ENCODE measurements around the gene DLL1.

DNA sequence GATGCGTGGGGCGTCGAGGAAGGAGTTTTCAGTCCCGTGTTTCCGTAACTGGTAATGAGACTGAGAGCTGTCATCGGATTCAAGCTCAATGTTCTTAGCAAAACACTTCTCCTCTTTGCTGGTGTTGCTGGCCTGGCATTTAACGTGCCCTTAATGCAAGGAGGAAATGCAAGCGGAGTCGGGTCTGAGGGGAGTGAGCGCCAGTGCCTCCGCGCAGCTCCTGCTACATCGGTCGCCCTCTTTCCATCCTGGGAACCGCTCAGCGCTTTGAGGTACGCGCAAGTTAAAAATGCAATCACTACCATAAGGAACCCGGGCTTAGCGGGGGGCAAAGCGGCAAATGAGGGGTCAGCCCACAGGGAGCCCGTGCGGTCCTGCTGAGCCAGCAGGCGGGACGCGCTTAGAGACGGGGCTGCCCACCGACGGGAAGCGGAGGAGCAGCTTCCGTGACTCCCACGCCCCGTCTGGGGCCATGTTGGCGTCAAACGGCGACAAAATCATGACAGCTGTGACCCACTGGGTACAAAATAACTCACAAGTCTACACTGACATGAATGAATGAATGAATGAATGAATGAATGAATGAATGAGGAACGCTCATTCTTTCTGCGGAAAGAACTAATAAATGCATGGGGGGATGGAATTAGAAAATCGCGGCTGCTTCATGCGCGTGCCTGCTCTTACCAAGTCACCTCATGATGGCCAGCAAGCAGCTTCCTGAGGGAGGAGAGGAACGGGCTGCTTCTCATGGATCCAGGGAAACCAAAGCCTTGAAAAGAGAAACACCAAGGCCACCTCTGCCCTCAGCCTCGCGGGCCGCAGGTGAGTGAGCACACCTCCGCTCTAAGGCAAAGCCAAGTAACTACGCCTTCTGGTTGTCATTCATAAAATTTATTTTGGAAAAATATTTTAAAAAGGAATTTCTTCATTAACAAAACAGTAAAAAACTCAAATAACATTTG, 9.3 kb downstream of the DLL1 start:
- TF ChIP-seq, protein P1, sequence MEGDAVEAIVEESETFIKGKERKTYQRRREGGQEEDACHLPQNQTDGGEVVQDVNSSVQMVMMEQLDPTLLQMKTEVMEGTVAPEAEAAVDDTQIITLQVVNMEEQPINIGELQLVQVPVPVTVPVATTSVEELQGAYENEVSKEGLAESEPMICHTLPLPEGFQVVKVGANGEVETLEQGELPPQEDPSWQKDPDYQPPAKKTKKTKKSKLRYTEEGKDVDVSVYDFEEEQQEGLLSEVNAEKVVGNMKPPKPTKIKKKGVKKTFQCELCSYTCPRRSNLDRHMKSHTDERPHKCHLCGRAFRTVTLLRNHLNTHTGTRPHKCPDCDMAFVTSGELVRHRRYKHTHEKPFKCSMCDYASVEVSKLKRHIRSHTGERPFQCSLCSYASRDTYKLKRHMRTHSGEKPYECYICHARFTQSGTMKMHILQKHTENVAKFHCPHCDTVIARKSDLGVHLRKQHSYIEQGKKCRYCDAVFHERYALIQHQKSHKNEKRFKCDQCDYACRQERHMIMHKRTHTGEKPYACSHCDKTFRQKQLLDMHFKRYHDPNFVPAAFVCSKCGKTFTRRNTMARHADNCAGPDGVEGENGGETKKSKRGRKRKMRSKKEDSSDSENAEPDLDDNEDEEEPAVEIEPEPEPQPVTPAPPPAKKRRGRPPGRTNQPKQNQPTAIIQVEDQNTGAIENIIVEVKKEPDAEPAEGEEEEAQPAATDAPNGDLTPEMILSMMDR (IDR thresholded peaks at IDR 0.05) = no peak
- TF ChIP-seq POLR2A (IDR thresholded peaks at IDR 0.05) = no peak

Measured in uterus (tissue), 2 donors.